GM06990 (cell line): ENCODE measurements around the gene MIA2.

Experiments
- DNase-seq: peaks from one replicate; pipeline ENCODE4 v3.0.0-alpha.2; 2011; ENCODE audit not compliant: insufficient read length; ENCODE audit errors: extremely low read depth
- H3K27me3 ChIP-seq: replicated peaks from 2 replicates; pipeline ENCODE4 v1.6.0; 2011; ENCODE audit warnings: low read length; ENCODE audit not compliant: control insufficient read depth, insufficient read depth
- H3K36me3 ChIP-seq: 2 replicates; pipeline ENCODE4 v1.5.1; 2011; ENCODE audit warnings: low read length; ENCODE audit not compliant: control insufficient read depth, insufficient read depth
- H3K4me3 ChIP-seq: replicated peaks from 2 replicates; pipeline ENCODE4 v1.5.1; 2011; ENCODE audit warnings: low read depth, mild to moderate bottlenecking, control low read depth, low read length
- CTCF ChIP-seq: IDR thresholded peaks from 2 replicates; pipeline ENCODE4 v1.5.1; 2011; ENCODE audit warnings: low read length, control low read depth, mild to moderate bottlenecking, inconsistent platforms; ENCODE audit not compliant: insufficient read depth, poor library complexity, severe bottlenecking

MIA2 gene

GRCh38 chr14:39370415-39370814 lies 136.7 kb downstream of the MIA2 start:
- H3K4me3 ChIP-seq: no peak overlapping the region
- no peaks in the 10 kb centered on the region for H3K27me3 ChIP-seq
- TF ChIP-seq CTCF: no peak
- H3K36me3 ChIP-seq: no peaks in the 10 kb centered on the region
- no peak for DNase-seq

- DNase-seq: no peak
- H3K36me3 ChIP-seq: no peaks in the 10 kb centered on the region
- no peak overlapping the region for H3K4me3 ChIP-seq
- no peaks in the 10 kb centered on the region for H3K27me3 ChIP-seq
- TF ChIP-seq CTCF: no peak
Measured at GRCh38 chr14:39372656-39373055, 138.9 kb downstream of the MIA2 start.

GRCh38 chr14:39374851-39375250 lies 141.1 kb downstream of the MIA2 start:
- DNase-seq: no peak
- no peak for TF ChIP-seq CTCF

GRCh38 chr14:39376667-39377403 lies 143.1 kb downstream of the MIA2 start:
- TF ChIP-seq CTCF: no peak
- Histone ChIP-seq H3K4me3 (no peak overlapping the region), H3K36me3 (no peaks in the 10 kb centered on the region), H3K27me3 (no peaks in the 10 kb centered on the region)
- DNase-seq: no peak

More at GRCh38 chr14:39374851-39375250, 141.1 kb downstream of the MIA2 start:
- H3K4me3 ChIP-seq: no peak overlapping the region
- no peaks in the 10 kb centered on the region for H3K36me3 ChIP-seq
- no peaks in the 10 kb centered on the region for H3K27me3 ChIP-seq

- Histone ChIP-seq H3K27me3 (no peaks in the 10 kb centered on the region), H3K36me3 (no peaks in the 10 kb centered on the region), H3K4me3 (no peak overlapping the region)
- no peak for DNase-seq
- TF ChIP-seq CTCF: no peak
Measured at GRCh38 chr14:39381366-39381765, 147.7 kb downstream of the MIA2 start.
